Measurements from ENCODE around the gene ATG12.
"Not testable (repeated sequence)": the region's sequence is repeated elsewhere in the genome, so short reads cannot be mapped to it uniquely, and the experiment has no call there.

ATG12 gene

GRCh38 chr5:115842952-115843351 lies 1.6 kb upstream of the ATG12 start:
- DNase-seq (ENCODE audit: low read depth in 3 of 3) = no peak

GRCh38 chr5:115842089-115842935 lies 947 bp upstream of the ATG12 start:
- no peak for DNase-seq (ENCODE audit: low read depth in 3 of 3)

- no peak for DNase-seq (ENCODE audit: low read depth in 3 of 3)
Measured at GRCh38 chr5:115840873-115841272, 492 bp downstream of the ATG12 start.

GRCh38 chr5:115838885-115839518 lies 2.4 kb downstream of the ATG12 start:
- DNase-seq (ENCODE audit: low read depth in 3 of 3) = no peak

- no peak for DNase-seq (ENCODE audit: low read depth in 3 of 3)
Measured at GRCh38 chr5:115835481-115835880, 5.9 kb downstream of the ATG12 start.

GRCh38 chr5:115831163-115831768 lies 10.1 kb downstream of the ATG12 start:
- no peak for DNase-seq (ENCODE audit: low read depth in 3 of 3)

GRCh38 chr5:115829913-115830312 lies 11.5 kb downstream of the ATG12 start:
- no peak for DNase-seq (ENCODE audit: low read depth in 3 of 3)

- no peak for DNase-seq (ENCODE audit: low read depth in 3 of 3)
Measured at GRCh38 chr5:115825948-115826347, 15.4 kb downstream of the ATG12 start.

- DNase-seq (ENCODE audit: low read depth in 3 of 3) = not testable (repeated sequence)
Measured at GRCh38 chr5:115824983-115825382, 16.4 kb downstream of the ATG12 start.

- DNase-seq (ENCODE audit: low read depth in 3 of 3) = no peak
Measured at GRCh38 chr5:115820846-115821245, 20.5 kb downstream of the ATG12 start.

- no peak for DNase-seq (ENCODE audit: low read depth in 3 of 3)
Measured at GRCh38 chr5:115818821-115819220, 22.5 kb downstream of the ATG12 start.

- DNase-seq (ENCODE audit: low read depth in 3 of 3) = no peak
Measured at GRCh38 chr5:115817386-115817785, 24.0 kb downstream of the ATG12 start.

GRCh38 chr5:115816226-115817081 lies 24.9 kb downstream of the ATG12 start, which contains the start of gene CDO1:
Gene CDO1, minus strand, starts transcription at chr5:115816659. Its CDS starts 262 bp downstream, at chr5:115816397.
- no peak for DNase-seq (ENCODE audit: low read depth in 3 of 3)

GRCh38 chr5:115815693-115816225 lies 25.6 kb downstream of the ATG12 start:
- DNase-seq (ENCODE audit: low read depth in 3 of 3) = no peak

- no peak for DNase-seq (ENCODE audit: low read depth in 3 of 3)
Measured at GRCh38 chr5:115815006-115815692, 26.2 kb downstream of the ATG12 start.

- no peak for DNase-seq (ENCODE audit: low read depth in 3 of 3)
Measured at GRCh38 chr5:115813719-115814118, 27.6 kb downstream of the ATG12 start.

- no peak for DNase-seq (ENCODE audit: low read depth in 3 of 3)
Measured at GRCh38 chr5:115812372-115812771, 29.0 kb downstream of the ATG12 start.

- DNase-seq (ENCODE audit: low read depth in 3 of 3) = no peak
Measured at GRCh38 chr5:115811406-115811805, 30.0 kb downstream of the ATG12 start.

- no peak for DNase-seq (ENCODE audit: low read depth in 3 of 3)
Measured at GRCh38 chr5:115810761-115811160, 30.6 kb downstream of the ATG12 start.

GRCh38 chr5:115809946-115810345 lies 31.4 kb downstream of the ATG12 start:
- no peak for DNase-seq (ENCODE audit: low read depth in 3 of 3)

- DNase-seq (ENCODE audit: low read depth in 3 of 3) = not testable (repeated sequence)
Measured at GRCh38 chr5:115808066-115808465, 33.3 kb downstream of the ATG12 start.
